ENCODE data around the gene WDPCP.
A peak's percentile ranks its signal among the peaks of the same experiment; 100 is the strongest.
"Not testable (repeated sequence)": the region's sequence is repeated elsewhere in the genome, so short reads cannot be mapped to it uniquely, and the experiment has no call there.

Gene WDPCP

DNA sequence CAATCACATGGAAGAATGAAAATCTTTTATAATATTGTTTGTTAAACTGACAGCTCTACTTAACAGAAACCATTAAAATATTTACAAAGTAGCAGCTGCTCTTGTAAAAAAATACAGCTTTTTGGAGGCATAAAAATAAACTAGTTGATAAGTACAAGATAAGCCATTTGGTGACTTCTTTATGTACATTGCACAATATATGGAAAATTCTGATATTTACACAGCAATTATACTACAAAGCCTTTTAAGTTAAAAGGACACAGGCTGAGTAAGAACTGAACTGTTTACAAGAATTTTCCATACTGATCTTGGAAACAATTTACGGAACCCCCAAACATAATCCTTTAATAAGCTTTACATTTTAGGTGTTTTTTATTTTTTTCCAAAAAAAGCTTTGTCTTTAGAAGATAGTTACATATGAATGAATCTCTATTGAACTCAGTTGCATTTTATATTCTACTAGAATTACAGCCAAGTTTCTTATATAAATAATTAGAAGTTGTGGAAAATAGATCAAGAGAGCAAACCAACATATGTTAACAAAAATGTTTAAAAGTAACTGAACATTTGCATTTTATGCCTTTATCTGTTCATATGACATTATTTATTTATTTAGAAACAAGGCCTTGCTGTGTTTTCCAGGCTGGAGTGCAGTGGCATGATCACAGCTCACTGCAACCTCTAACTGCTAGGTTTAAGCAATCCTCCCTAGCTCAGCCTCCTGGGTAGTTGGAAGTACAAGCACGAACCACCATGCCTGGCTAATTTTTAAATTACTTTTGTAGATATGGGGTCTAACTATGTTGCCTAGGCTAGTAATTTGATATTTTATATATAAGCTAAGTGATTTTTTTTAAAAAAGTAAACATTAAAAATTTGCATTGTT is 395.1 kb downstream of the WDPCP start:
- no peak for DNase-seq

DNA sequence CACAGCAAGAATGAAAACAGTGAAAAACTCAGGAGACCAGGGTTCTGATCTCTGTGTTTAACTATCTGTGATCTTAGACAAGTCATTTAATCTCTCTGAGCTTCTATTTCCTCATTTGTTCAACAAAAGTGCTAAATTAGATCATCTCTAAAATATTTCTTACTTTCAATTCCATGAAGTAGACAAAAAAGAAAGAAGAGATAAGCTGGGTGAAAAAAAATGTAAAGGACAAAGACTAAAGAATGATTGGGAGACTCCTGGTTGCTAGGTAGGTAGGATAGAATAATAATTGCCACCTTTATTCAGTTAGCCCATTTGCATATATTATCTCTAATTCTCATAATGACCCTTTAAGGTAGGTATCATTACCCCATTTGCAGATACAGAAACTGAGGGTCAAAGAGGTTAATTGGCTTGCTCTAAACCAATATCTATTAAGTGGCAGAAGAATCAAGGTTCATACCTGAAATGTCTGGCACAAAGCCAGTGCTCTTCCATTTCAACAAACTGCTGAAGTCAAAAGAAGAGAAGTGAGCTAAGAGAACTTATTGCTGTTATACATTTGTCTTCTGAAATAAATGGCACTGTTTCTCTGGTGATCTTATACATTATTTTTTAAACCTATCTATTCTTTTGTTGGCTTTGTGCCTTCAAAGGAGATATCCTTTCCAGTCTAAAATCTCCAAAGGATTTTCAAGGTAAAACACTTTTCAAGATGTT is 395.9 kb downstream of the WDPCP start:
- DNase-seq = no peak

DNA sequence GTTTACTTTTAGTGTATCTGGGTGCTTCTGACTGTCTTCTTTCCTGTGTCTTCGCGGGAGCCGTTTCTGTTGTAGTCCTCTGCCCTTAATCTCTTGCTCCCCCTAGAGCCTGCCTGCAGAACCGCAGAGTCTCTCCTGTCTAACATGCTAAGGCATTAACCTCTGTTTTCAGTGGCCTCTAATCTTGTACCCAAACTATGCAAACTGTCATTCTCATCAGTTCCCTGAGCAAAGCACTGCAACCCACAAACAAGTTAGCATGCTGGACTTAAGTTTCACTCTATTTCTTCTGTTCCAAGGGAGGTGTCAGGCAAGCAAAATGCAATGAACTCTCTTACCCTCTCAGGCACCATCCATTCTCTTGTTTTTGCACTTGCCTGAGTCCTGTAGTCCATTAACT is 399.3 kb downstream of the WDPCP start:
- peak; percentile 35 for DNase-seq

GRCh38 chr2:63186331-63186730 is 401.9 kb downstream of the WDPCP start:
- no peak for DNase-seq

DNA sequence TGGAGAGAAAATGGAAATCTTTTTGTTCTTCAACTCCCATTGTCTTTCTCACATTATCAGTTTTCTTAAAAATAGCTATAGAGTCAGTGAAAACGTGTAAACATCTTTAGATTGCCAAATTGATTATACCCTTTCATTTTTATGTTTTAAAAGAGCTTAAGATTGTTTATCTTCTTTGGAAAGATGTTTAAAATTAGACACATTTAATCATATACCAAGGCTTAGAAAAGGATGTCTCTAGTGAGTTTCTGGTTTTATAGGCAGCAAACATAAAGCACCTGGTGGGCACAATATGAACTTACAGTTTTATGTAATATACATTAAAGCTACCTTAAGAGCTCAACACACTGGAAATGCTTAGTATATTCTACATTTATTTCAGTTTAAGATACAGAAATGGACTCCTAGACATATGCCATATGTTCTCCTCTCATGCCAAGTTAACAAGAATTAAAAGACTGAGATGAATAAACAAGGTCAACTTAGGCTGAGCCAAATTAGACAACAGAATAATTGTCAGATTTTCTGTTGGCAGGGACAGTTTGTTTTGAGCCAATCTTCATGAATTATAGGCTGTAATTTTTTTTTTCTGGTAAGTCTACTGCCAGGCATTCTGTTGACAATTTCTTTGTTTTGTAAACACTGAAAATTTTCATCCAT is 425.0 kb downstream of the WDPCP start:
- no peak for DNase-seq

GRCh38 chr2:63159262-63159661 is 429.0 kb downstream of the WDPCP start:
- no peak for DNase-seq

DNA sequence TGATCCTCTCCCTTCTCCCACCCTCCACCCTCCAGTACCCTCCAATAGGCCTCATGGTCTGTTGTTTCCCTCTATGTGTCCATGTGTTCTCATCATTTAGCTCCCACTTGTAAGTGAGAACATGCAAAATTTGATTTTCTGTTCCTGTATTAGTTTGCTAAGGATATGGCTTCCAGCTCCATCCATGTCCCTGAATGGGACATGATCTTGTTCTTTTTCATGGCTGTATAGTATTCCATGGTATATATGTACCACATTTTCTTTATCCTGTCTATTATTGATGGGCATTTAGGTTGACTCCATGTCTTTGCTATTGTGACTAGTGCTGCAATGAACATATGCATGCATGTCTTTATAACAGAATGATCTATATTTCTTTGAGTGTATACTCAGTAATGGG is 451.6 kb downstream of the WDPCP start:
- not testable (repeated sequence) for DNase-seq

- no peak for DNase-seq
Observed at GRCh38 chr2:63132020-63132419, 456.3 kb downstream of the WDPCP start.

- DNase-seq = no peak
Observed at GRCh38 chr2:63131196-63131595, 457.1 kb downstream of the WDPCP start.

DNA sequence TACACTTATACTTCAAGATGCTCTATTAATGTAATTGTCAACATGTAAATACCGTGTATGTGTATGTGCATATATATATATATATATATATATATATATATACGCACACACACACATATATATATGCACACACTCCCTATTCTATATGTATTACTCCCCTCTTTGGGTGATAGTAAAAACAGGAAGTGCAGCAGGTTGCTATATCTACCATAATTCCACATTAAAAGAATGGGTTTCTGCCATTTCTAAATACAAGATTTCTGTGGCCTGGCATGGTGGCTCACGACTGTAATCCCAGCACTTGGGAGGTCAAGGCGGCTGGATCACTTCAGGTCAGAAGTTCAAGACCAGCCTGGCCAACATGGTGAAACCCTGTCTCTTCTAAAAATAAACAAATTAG is 460.7 kb downstream of the WDPCP start:
- DNase-seq = no peak

DNA sequence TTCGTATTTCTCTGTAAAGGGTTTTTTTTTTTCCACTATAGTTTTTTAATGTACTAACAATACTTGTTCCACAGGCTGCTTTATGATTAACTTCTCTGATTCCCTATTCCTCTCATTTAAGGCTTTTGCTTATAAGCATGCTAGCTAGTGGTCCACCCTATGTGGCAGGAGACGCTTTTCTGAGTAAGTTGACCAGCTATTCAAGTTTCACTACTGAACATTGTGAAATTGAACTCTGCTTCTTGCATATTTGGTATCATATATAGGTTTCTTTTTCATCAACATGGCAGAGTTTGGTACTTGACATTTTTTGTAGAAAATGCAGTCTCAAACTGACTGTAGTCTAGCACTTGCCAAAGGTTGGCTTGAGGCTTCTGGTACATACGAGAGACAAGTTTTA is 463.4 kb downstream of the WDPCP start:
- no peak for DNase-seq

GRCh38 chr2:63124218-63124617 is 464.1 kb downstream of the WDPCP start:
- no peak for DNase-seq

DNA sequence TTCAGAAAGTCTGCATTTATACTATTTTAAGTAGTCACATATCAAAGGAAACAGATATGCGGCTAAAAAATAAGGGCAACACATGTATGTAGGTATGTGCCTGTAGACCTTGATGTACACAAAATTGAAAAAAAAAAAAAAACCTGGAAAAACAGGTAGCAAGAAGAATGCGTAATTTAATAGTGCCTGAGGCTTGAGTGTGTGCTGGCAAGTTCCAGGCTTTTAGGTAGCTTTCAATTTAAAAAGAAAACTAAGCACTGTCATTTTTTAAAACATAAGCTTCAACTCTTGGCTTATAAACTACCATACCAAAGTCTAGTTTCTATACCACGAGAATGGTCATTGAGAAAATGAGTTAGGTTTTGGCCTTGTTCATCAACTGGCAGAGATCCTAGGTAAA is 465.4 kb downstream of the WDPCP start:
- DNase-seq = no peak

DNA sequence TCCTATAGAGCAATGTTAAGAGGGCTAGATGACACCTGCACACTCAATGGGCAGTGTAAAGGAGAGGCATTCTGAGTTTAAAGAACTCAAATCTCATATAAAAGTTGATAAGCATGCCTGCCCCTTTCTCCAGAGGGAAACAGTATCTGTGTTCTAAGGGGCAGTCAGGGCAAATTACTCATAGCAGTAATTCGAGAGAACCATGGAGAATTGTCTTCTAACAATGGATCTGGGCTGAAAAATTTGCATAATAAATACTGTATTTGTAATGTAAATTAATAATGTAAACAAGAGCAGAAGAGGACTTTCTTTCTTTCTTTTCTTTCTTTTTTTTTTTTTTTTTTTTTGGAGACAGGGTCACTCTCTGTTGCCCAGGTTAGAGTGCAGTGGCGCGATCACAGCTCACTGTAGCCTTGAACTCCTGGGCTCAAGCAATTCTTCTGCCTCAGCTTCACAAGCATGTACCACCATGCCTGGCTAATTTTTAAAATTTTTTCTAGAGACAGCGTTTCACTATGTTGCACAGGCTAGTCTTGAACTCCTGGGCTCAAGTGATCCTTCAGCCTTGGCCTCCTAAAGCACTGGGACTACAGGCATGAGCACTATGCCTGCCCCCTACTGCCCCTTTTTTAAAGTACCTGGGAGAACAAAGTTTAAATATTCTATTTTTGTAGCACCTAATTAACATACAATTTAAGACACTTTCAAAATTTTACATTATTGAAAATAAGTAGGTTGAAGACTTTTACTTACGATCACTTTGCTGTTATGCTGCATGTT is 467.0 kb downstream of the WDPCP start:
- no peak for DNase-seq

GRCh38 chr2:63118821-63119220 is 469.5 kb downstream of the WDPCP start:
- no peak for DNase-seq

- DNase-seq = no peak
Observed at GRCh38 chr2:63104482-63104881, 483.8 kb downstream of the WDPCP start.

DNA sequence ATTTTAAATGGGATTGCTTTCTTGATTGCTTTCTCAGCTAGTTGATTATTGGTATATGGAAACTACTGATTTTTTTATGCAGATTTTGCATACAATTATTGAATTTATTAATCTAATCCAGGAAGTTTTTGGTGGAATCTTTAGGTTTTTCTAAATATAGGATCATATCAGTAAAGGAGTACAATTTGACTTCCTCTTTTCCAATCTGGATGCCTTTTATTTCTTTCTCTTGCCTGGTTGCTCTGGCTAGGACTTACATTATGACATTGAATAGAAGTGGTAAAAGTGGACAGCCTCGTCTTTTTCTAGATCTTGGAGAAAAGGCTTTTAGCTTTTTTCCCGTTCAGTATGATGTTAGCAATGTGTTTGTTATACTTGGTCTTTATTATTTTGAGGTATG is 486.3 kb downstream of the WDPCP start:
- no peak for DNase-seq

DNA sequence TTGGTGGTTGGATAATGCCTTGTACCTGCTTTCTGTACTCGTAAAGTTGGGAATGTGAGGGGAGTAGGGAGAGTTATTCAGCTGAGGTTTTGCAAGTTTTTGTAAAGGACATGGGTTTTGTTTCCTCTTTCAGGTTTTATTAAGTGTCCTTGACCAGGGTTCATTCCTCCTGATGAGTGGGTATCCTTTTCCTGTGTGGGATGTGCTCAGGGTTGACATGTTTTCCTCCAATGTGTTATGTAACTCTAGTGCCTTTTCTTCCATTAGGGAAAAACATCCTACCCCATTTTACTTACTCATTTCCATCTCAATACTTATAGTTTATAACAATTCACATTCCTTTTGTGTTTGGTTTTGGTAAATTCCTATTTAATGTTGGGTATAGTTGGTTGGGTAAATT is 489.2 kb downstream of the WDPCP start:
- no peak for DNase-seq

DNA sequence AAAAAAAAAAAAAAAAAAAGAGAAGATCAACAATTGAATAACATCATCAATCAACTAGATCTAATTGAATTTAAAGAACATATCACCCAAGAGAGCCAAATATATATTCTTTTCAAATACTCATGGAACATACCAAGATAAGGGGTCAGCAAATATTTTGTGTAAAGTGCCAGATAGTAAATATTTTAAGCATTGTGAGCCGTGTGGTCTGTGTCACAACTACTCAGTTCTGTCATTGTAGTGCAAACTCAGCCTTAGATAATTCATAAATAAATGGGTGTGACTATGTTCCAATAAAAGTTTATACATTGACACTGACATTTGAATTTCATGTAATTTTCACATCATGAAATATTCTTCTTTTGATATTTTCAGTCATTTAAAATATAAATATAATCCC is 491.8 kb downstream of the WDPCP start:
- DNase-seq = no peak

DNA sequence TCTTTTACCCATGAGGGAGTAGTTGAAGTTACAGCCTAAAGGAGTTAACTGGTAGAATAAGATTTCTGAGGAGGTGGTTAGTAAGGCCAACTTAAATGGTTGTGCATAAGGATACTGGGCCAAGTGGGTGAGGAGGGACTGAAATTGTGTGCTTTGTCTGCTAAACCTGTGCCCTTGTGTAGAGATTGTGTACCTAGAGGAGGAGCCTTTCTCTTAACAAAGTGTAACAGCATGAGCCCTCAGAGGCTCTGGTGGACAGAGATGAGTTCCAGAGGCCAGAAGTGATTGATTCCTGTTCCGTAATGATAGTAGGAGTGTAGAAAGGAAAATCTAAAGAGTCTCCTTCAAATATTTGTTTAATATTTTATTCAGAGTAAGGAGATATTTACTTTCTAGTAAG is 494.8 kb downstream of the WDPCP start:
- no peak for DNase-seq

DNA sequence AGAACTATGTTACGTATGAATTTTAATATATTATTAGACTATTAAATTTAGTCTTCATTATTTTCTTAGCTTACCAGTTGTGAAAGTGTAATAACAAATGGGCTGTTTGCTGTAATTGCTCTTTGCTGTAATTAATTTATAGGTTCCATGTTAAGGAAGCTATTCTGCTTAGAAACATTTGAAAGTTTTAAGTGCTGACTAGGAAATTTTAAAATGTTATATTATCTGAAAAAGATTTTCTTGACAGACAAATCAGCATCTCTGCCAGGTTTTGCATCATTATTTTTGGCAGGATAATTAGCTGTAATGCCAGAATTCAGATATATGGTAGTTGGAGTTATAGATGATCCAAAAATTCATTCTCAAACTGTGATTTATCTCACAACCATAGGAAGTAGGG is 495.4 kb downstream of the WDPCP start:
- no peak for DNase-seq

DNA sequence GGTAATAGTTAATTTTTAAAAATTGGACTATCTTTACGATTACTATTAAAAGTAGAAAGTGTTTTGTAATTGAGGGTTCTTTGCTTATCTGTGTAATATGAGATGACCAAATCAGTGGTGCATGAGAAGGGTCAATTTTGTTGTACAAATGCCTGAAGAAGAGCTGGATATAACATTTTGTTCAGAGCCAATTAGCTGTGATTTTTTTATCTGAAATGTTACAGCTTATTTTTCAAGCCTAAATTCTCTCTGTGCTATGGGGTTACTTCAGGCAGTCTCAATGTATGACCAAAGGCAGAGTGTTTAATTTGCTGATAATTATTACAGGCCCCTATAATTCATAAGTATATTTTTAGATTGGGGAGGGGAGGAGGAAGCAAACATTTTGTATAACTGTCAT is 495.9 kb downstream of the WDPCP start:
- no peak for DNase-seq

- DNase-seq = no peak
Observed at GRCh38 chr2:63086687-63087086, 501.6 kb downstream of the WDPCP start.
